GM04504 (cell line): Measurements from ENCODE around the gene C1QTNF5.

Source experiments
- DNase-seq: peaks from one replicate; pipeline ENCODE4 v3.0.0-alpha.2; 2012; ENCODE audit warnings: low read depth

The C1QTNF5 gene

DNA sequence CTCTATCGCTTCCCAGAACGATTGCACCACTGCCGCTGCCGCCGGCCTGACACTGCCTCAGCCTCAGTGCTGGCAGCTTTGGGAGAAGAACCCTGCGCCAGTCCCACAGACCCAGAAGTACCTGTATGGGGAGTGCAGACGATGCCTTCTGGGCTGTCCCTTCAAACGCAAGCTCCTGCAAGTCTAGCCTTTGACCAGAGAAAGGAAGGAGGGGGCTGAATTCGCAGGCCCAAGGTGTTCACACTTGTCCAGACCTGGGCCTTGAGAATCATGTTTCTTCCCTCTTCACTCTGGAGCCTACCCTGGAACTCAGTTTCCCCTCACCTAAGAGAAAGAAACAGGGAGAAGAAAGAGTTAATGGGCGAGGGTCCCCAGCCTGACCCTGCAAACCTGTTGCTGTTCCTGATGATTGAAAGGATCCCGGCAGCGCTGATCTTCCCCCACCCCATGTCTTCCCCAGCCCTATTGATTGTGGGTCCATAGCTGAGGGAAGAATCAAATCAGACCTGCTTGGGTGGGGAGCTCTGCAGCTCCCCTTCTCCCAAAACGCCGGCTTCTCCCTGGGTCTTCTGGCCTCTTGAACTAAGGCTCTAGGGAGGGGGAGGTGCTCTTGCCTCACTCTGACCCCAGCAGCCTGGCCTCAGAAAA is 23.0 kb downstream of the C1QTNF5 start:
- no peak for DNase-seq

DNA sequence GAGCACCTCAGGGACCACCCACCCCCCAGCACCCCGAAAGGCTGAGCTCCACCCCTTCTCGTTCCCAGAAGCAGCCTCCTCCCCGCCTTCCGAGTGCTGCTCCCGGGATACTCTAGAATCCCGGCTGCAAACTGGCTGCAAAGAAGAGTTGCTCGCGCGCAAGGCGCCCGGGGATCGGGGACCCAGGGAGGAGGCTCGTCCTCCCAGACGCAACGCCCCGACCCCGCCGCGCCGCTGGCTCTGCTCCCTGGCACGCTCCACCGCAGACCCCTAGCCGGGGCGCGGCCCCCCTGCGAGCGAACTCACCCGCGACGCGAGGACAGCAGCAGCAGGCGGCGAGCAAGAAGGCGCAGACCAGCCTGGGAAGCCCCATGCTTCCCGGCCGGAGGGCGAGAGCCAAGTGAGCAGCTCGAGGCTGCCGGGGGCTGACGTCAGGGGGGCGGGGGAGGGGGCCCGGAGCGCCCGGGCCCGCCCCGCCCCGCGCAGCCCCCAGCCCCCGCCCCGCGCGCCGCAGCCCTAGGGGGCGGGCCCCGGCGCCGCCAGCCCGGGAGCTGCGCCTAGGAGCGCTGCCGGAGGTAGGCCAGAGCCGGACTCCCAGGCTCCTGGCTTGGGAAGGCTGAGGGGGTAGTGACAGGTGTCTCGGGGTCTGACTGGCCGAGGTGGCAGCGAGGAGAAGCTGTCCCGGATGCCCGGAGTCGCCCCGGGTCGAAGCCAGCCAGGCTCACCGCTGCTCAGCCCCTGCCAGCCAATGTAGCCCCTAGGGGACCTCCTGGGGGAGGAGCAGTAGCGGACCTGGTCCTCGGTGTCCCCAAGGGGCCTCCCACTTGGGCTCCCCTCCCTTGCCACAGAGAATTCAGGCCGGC is 23.7 kb downstream of the C1QTNF5 start, which contains the start of gene MCAM:
Gene MCAM (minus strand): TSS at position 402 of the 863 bp plus-strand sequence. CDS start 29 bp downstream, at position 373.
- no peak for DNase-seq

DNA sequence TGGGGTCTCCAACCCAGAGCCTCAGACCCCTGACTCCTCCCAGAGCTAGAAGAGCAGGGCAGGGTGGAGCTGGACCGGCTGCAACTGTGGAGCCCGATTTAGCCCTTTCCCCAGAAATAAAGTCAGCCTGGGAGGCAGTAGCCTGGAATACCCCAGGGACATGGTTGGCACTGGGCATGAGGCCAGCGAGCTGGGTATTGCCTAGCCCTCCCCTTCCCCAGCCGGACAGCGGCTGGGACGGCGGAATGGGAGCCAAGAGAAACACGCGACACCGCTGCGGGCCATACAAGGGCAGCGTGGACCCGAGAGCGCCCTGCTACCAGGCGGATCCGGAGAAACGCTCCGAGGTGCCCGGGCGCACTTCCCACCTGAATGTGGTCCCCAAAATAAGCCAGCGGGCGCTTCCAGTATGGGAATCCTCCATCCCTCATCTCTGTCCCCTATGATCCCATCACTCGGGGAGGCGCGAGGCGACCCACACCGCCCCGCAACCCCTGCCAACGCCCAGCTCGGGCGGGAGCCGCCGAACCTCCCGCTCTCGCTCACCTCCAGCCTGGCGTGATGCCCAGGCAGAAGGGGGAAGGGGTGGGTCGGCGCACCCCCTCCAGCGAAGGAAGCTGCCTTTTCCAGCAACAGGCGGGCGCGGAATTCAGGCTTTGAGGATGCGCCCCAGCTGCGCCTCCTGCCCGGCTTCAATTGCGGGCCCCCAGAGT is 24.5 kb downstream of the C1QTNF5 start:
- no peak for DNase-seq

GRCh38 chr11:119315131-119316015 is 25.3 kb downstream of the C1QTNF5 start:
- DNase-seq = no peak

GRCh38 chr11:119314726-119315125 is 26.0 kb downstream of the C1QTNF5 start:
- DNase-seq = no peak

GRCh38 chr11:119310682-119311052 is 30.0 kb downstream of the C1QTNF5 start:
- no peak for DNase-seq

GRCh38 chr11:119309953-119310681 is 30.6 kb downstream of the C1QTNF5 start:
- DNase-seq = no peak

- no peak for DNase-seq
Observed at GRCh38 chr11:119309411-119309810, 31.3 kb downstream of the C1QTNF5 start.

DNA sequence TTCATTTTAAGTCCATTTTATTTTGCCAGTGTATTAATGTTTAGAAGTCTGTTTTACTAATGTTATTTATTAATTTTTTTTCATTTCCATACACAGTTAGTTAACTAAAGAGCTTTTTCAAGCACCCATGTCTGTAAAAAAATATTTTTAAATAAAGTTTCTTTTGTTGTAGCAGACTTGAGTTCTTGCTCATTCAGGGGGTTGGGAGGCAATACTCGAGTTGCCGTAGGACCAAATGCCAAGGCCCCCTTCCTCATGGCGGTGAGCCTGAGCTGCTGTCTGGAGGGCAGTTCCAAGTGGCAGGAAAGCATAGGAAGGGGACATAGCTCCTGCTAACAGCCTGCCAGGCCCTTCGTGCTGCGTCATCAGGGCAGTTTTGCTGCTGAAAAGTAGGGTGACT is 32.7 kb downstream of the C1QTNF5 start:
- DNase-seq = no peak

DNA sequence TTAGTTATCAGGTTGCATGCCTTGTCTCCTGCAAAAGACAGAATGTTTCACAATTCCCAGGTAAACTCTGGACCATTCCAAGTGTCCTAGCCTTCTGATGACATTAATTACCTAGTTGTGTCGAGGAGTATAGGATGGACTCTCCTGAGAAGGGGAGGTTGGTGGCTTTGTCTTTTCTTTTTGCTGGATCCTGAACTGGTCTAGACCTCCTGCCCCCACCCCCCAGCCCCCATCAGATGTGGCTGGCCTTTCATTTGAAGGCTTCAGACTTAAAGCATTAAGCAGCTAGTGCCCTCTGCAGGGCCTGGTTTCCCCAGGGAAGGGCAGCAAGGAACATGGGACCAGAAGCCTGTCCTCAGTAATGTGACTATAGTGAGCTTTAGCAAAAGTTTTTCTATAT is 33.5 kb downstream of the C1QTNF5 start:
- DNase-seq = no peak

- DNase-seq = no peak
Observed at GRCh38 chr11:119306373-119306890, 34.3 kb downstream of the C1QTNF5 start.

DNA sequence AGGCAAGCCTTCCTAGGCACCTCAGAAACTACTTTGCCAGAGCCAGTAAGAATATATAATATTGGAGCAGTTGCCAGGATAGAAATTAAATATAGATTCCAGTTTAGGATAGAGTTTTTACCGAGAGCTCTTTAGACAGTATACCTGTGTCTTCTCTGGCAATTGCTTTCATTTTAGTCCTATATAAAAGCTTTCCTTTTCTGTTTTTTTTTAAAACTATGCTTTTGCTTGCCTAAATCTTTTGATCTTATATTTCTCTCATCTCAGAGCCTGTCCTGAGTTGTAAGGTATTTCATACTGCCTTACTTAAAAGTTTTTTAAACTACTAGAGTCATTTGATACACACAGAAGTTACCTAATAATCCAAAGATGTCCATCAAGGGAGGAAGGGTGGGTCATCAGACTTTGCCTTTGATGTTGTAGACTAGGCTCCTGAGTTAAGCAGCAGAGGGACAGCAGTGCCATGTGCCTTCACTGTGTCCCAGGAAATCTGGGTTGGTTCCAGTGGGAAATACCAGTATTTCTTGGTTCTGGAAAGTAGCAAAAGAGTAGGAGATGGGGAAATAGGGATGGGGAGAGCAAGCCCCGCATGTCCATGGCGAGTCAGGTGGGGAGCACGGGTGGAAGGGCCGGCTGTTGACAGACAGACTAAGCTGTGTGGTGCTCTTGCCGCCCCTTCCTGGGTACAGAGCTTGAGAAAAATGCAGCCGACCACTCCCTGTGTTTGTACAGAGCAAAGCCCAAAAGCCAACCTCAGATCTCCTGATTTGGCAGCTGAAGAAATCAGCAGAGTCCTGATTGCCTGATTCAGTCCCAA is 34.9 kb downstream of the C1QTNF5 start:
- DNase-seq = no peak

DNA sequence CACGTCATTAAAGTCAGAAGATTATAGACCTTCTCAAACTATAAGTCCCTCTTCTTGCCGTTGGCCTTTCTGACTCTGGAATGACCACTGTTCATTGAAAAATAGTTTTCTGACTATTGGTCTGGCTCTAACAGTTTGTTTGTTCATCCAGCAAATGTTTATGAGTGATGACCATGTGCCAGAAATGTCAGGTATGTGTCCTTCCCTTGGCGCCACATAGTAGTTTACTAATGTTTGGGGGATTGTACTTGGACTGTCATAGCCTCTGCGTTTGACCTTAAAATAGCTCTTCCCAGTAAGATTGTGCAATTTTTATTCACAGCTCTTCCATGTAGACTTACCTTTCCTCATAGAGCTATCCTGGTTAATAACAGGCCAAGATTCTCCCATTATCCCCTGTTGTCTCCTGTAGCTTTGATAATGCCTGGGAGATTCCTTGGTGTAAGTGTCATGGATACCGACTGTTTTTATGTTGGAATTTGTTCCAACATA is 37.4 kb downstream of the C1QTNF5 start:
- DNase-seq = no peak

DNA sequence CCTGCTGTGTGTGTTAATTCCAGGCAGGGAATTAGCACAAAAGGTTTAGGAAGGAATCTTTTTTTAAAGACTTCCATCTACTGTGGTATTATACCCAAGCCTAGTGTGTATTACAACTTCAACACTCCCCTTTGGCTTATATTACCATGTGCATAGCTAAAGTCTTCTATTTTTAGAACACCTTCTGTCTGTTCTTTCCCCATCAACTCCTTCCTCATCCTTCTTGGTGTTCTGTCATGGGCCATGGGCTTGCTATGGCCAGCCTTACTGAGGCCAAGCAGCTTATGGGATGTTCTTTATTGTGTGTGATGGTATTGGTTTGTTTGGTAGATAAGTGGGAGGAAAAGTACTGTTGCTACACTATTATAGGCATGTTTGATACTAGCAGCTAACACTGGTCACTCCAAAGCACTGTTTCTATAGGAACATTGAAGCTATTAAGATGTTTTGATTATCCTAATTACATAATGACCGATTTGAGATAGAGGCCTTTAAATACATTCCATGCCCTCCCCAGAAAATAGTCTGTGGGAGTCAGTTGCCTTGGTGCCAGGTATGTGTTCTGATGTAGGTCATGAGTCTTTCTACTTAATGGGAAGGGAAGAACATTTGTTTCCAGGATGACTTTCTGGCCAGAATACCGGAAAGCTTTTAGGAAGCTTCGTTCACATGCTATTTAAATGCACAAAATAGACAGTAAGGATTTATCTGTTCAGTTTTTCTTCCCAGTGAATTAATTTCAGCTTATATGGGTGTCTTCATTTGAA is 40.3 kb downstream of the C1QTNF5 start:
- no peak for DNase-seq

- no peak for DNase-seq
Observed at GRCh38 chr11:119299416-119299815, 41.3 kb downstream of the C1QTNF5 start.

- DNase-seq = no peak
Observed at GRCh38 chr11:119298726-119299125, 42.0 kb downstream of the C1QTNF5 start.

DNA sequence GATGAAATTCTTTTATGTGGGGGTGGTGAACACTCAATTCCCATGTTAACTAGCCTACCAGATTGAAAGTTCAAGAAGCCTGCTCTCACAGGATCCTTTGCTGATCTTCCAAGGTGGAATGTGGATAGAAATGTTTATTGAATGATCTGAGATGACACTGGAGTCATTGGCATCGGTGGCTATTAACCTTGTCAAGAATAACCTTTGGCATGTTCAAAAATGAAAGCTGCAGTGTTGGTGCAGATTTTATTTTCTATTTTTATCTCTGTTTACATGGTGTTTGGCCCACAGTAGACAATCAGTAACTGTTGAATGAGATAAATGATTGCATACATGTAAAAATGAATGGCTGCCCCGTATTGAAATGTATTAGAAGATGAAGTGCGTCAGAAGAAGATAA is 42.7 kb downstream of the C1QTNF5 start:
- DNase-seq = no peak

- DNase-seq = no peak
Observed at GRCh38 chr11:119295178-119295577, 45.5 kb downstream of the C1QTNF5 start.

- DNase-seq = no peak
Observed at GRCh38 chr11:119293461-119293860, 47.2 kb downstream of the C1QTNF5 start.
